Adrenal gland (tissue), 12 donors: ENCODE results near the gene SLC44A4. TPM values are rescaled to one million over a fixed set of nuclear protein-coding genes. Genes with fewer than 3 reads are reported as not detected.
"Not testable (repeated sequence)": the region's sequence is repeated elsewhere in the genome, so short reads cannot be mapped to it uniquely, and the experiment has no call there.

ENCODE experiments used
- DNase-seq, 7 donors: peaks; one replicate each; pipeline ENCODE4 v3.0.0-alpha.2; 2019 to 2020
- H3K27ac ChIP-seq, 5 donors: fragments of 200-600 bp; sonication (generic) in 4 of 5; 1 replicate in 3 of 5; 2 replicates in 2 of 5; pipeline versions ENCODE4 v1.5.1 to v1.8.0; 2016 to 2020; ENCODE audit warnings: mild to moderate bottlenecking in 1 of 5
- H3K27me3 ChIP-seq: fragments of 200-600 bp; 2 replicates; pipeline ENCODE4 v1.8.0; 2021
- H3K36me3 ChIP-seq, 2 donors: fragments of 200-600 bp; replicated peaks in 1 of 2; 1 replicate in 1 of 2; 2 replicates in 1 of 2; pipeline versions ENCODE4 v1.5.1 to v1.8.0; 2018 to 2022
- H3K4me1 ChIP-seq, 2 donors: fragments of 200-600 bp; replicated peaks in 1 of 2; 1 replicate in 1 of 2; 2 replicates in 1 of 2; pipeline versions ENCODE4 v1.5.1 to v1.8.0; 2018 to 2021
- H3K4me3 ChIP-seq, 4 donors: fragments of 200-600 bp; sonication (generic) in 3 of 4; one replicate each; pipeline ENCODE4 v1.5.1; 2016 to 2018
- H3K9me3 ChIP-seq, 3 donors: fragments of 200-600 bp; sonication (generic) in 1 of 3; replicated peaks in 1 of 3; 1 replicate in 2 of 3; 2 replicates in 1 of 3; pipeline versions ENCODE4 v1.5.1 to v1.8.0; 2016 to 2021
- CTCF ChIP-seq, 6 experiments: fragments of 450-650 bp in 4 of 6; fragments of 200-600 bp in 2 of 6; sonication (generic) in 1 of 6; IDR thresholded peaks; 1 replicate in 5 of 6; 2 replicates in 1 of 6; pipeline versions ENCODE4 v1.5.1 to v1.8.0; 2016 to 2021; ENCODE audit warnings: antibody characterized with exemption in 6 of 6, mild to moderate bottlenecking in 2 of 6, moderate library complexity in 1 of 6
- POLR2A ChIP-seq, 2 donors: fragments of 450-650 bp; IDR thresholded peaks; one replicate each; pipeline ENCODE4 v1.6.1; 2017; ENCODE audit warnings: antibody characterized with exemption in 2 of 2, mild to moderate bottlenecking in 2 of 2, moderate library complexity in 1 of 2
- WGBS, 4 donors: extraction: QIAGEN DNeasy Blood & Tissue Kit in 2 of 4; methylation state at CpG; one replicate each; pipeline versions ENCODE4 v1.1.5 to v1.1.7; 2013 to 2017; 5-methylcytosine and 5-hydroxymethylcytosine counted together
- intact Hi-C, 2 donors: fragments of 100-400 bp; cut with DNase I; formaldehyde crosslinking; loops; one replicate each; pipeline versions ENCODE4 v1.14.1 to v1.15.0; 2022 to 2023
- polyA plus RNA-seq, 3 donors: library from polyadenylated mRNA; stranded (reverse); fragments of 200-250 nt in 2 of 3; fragments of 350-450 nt in 1 of 3; fragmentation: Illumina TruSeq in 1 of 3; extraction: RNeasy Lipid Tissue Mini Kit (QIAGEN cat#74804) in 1 of 3; gene quantifications; one replicate each; pipeline ENCODE4 v1.2.3, GENCODE V29; 2013 to 2014
- total RNA-seq, 9 donors: library from RNA; depleted of rRNA in 4 of 9; stranded (reverse); fragments of >200 nt in 4 of 9; fragments of 120-200 nt in 1 of 9; fragmentation: NEBNext Ultra II Directional in 1 of 9; extraction: Animal tissue kit (Norgen Biotek cat#: 25700) in 1 of 9; gene quantifications; one replicate each; pipeline versions ENCODE4 v1.1.0 to v1.2.4, GENCODE V29; 2013 to 2023
- donor health status: healthy with polysubstance abuse.
- donor health status: Bipolar disorder and iron deficiency.
- donor health status: DM: yes; HTN: yes; CAD: no.
- donor health status: DM: no; HTN: no; CAD: no.
- donor health status: DM: no; HTN: no; CAD: no.
- donor health status: DM: yes; HTN: yes; CAD: no.

The SLC44A4 gene
- total and polyA plus RNA-seq, 12 donors, result 1.2 to 30.1 (median 12.7) TPM

GRCh38 chr6:31858707-31859106 is 20.1 kb downstream of the SLC44A4 start:
- Histone ChIP-seq H3K4me3 (no peak overlapping the region), H3K4me1 (peaks cover 3 to 15% of the 10 kb centered on the region in 2 donors), H3K36me3 (peaks cover 0 to 43% of the 10 kb centered on the region in 2 donors), H3K27ac (no peak overlapping the region), H3K27me3 (no peaks in the 10 kb centered on the region), H3K9me3 (no peaks in the 10 kb centered on the region)
- 94 to 97% (median 95%) methylated on average over 8 of the region's 8 CpGs for WGBS, 4 donors
- TF ChIP-seq CTCF (IDR thresholded peaks at IDR 0.05), result no peak
- no peak for TF ChIP-seq POLR2A (IDR thresholded peaks at IDR 0.05)
- DNase-seq, result no peak
- intact Hi-C loops, result no loop called here

GRCh38 chr6:31857774-31858173 is 21.0 kb downstream of the SLC44A4 start:
- H3K27ac ChIP-seq, DNase-seq, H3K27me3 ChIP-seq, H3K4me3 ChIP-seq, H3K4me1 ChIP-seq, H3K9me3 ChIP-seq, intact Hi-C loops: not testable (repeated sequence)
- WGBS, 4 donors, result 82 to 93% (median 88%) methylated on average over 5 to 8 of the region's 8 CpGs
- H3K36me3 ChIP-seq, result peaks cover 0 to 43% of the 10 kb centered on the region in 2 donors

- DNase-seq, intact Hi-C loops, H3K36me3 ChIP-seq, H3K4me1 ChIP-seq, H3K27ac ChIP-seq, H3K27me3 ChIP-seq, H3K9me3 ChIP-seq, H3K4me3 ChIP-seq: not testable (repeated sequence)
- 77 to 93% (median 88%) methylated on average over 8 to 35 of the region's 35 CpGs for WGBS, 4 donors
Measured at GRCh38 chr6:31851980-31852718, 26.6 kb downstream of the SLC44A4 start.

GRCh38 chr6:31851485-31851832 is 27.3 kb downstream of the SLC44A4 start:
- TF ChIP-seq POLR2A (IDR thresholded peaks at IDR 0.05) (no peak), CTCF (IDR thresholded peaks at IDR 0.05) (no peak)
- Histone ChIP-seq H3K4me3 (no peak overlapping the region), H3K36me3 (no peaks in the 10 kb centered on the region), H3K4me1 (no peaks in the 10 kb centered on the region), H3K9me3 (no peaks in the 10 kb centered on the region), H3K27me3 (no peaks in the 10 kb centered on the region), H3K27ac (no peak overlapping the region)
- intact Hi-C loops, result no loop called here
- WGBS, 4 donors, result 55 to 70% (median 64%) methylated on average over 2 of the region's 2 CpGs
- no peak for DNase-seq

- no peak overlapping the region for H3K27ac ChIP-seq
- TF ChIP-seq POLR2A (IDR thresholded peaks at IDR 0.05) (no peak), CTCF (IDR thresholded peaks at IDR 0.05) (no peak)
- H3K4me1 ChIP-seq, result no peaks in the 10 kb centered on the region
- H3K36me3 ChIP-seq, result no peaks in the 10 kb centered on the region
- no peak overlapping the region for H3K4me3 ChIP-seq
- intact Hi-C loops, result no loop called here
- no peak for DNase-seq
- H3K9me3 ChIP-seq, result no peaks in the 10 kb centered on the region
- 88 to 99% (median 95%) methylated on average over 2 of the region's 2 CpGs for WGBS, 4 donors
- H3K27me3 ChIP-seq, result no peaks in the 10 kb centered on the region
Measured at GRCh38 chr6:31850765-31851484, 27.9 kb downstream of the SLC44A4 start.
